Tibial artery (tissue), 4 donors: ENCODE measurements around the gene EPN3.

Experiments
- DNase-seq, 2 donors: peaks; one replicate each; pipeline ENCODE4 v3.0.0-alpha.2; 2019
- H3K27ac ChIP-seq, 2 donors: fragments of 200-600 bp; sonication (generic) in 1 of 2; 1 replicate in 1 of 2; 2 replicates in 1 of 2; pipeline ENCODE4 v1.5.1; 2018 to 2019; ENCODE audit warnings: mild to moderate bottlenecking in 1 of 2
- H3K27me3 ChIP-seq, 2 donors: fragments of 200-600 bp; sonication (generic) in 1 of 2; one replicate each; pipeline versions ENCODE4 v1.5.1 to v1.6.0; 2016 to 2019
- H3K36me3 ChIP-seq, 3 donors: fragments of 200-600 bp; sonication (generic) in 2 of 3; one replicate each; pipeline ENCODE4 v1.5.1; 2016 to 2019; ENCODE audit warnings: mild to moderate bottlenecking in 2 of 3
- H3K4me1 ChIP-seq, 4 donors: fragments of 200-600 bp; sonication (generic) in 2 of 4; 1 replicate in 3 of 4; 2 replicates in 1 of 4; pipeline ENCODE4 v1.5.1; 2016 to 2019
- H3K4me3 ChIP-seq, 2 donors: fragments of 200-600 bp; sonication (generic) in 1 of 2; 1 replicate in 1 of 2; 2 replicates in 1 of 2; pipeline ENCODE4 v1.5.1; 2018 to 2019; ENCODE audit warnings: mild to moderate bottlenecking in 2 of 2
- H3K9me3 ChIP-seq, 3 donors: fragments of 200-600 bp; sonication (generic) in 1 of 3; one replicate each; pipeline ENCODE4 v1.5.1; 2016 to 2019
- CTCF ChIP-seq, 2 experiments: fragments of 200-600 bp in 1 of 2; fragments of 450-650 bp in 1 of 2; IDR thresholded peaks; one replicate each; pipeline ENCODE4 v1.5.1; 2017 to 2019; ENCODE audit warnings: antibody characterized with exemption in 2 of 2, mild to moderate bottlenecking in 1 of 2, moderate library complexity in 1 of 2
- intact Hi-C: fragments of 100-400 bp; cut with DNase I; formaldehyde crosslinking; loops from one replicate; pipeline ENCODE4 v1.15.0; 2023; ENCODE audit warnings: low total_unique reads

EPN3 gene

GRCh38 chr17:50570528-50570927 lies 38.0 kb downstream of the EPN3 start:
- no peak for DNase-seq
- Histone ChIP-seq H3K36me3 (no peaks in the 10 kb centered on the region), H3K9me3 (no peaks in the 10 kb centered on the region), H3K27me3 (peaks cover 0 to 12% of the 10 kb centered on the region in 2 donors), H3K27ac (no peak overlapping the region), H3K4me3 (no peak overlapping the region), H3K4me1 (peaks cover 0 to 3% (median under 1%) of the 10 kb centered on the region in 4 donors)
- no peak for TF ChIP-seq CTCF (IDR thresholded peaks at IDR 0.05)
- intact Hi-C loops: no loop called here

- Histone ChIP-seq H3K27ac (no peak overlapping the region), H3K27me3 (peaks cover 0 to 6% of the 10 kb centered on the region in 2 donors), H3K4me1 (no peaks in the 10 kb centered on the region), H3K9me3 (no peaks in the 10 kb centered on the region), H3K36me3 (no peaks in the 10 kb centered on the region), H3K4me3 (no peak overlapping the region)
- DNase-seq: no peak
- no peak for TF ChIP-seq CTCF (IDR thresholded peaks at IDR 0.05)
- intact Hi-C loops: no loop called here
These were observed 39.1 kb downstream of the EPN3 start for GRCh38 chr17:50571681-50572080.

GRCh38 chr17:50572541-50572940 lies 40.0 kb downstream of the EPN3 start:
- H3K9me3 ChIP-seq: no peaks in the 10 kb centered on the region
- no peak overlapping the region for H3K4me3 ChIP-seq
- peaks cover 0 to 7% of the 10 kb centered on the region in 2 donors for H3K27me3 ChIP-seq
- H3K36me3 ChIP-seq: no peaks in the 10 kb centered on the region
- TF ChIP-seq CTCF (IDR thresholded peaks at IDR 0.05): no peak
- intact Hi-C loops: no loop called here
- DNase-seq: no peak
- no peak overlapping the region for H3K27ac ChIP-seq
- H3K4me1 ChIP-seq: no peaks in the 10 kb centered on the region

GRCh38 chr17:50573866-50574611 lies 41.5 kb downstream of the EPN3 start:
- TF ChIP-seq CTCF (IDR thresholded peaks at IDR 0.05): no peak
- intact Hi-C loops: no loop called here

GRCh38 chr17:50575581-50576210 lies 43.2 kb downstream of the EPN3 start:
- H3K4me3 ChIP-seq: no peak overlapping the region
- no peak for TF ChIP-seq CTCF (IDR thresholded peaks at IDR 0.05)
- intact Hi-C loops: no loop called here

More at GRCh38 chr17:50573866-50574611, 41.5 kb downstream of the EPN3 start:
- H3K4me1 ChIP-seq: no peaks in the 10 kb centered on the region
- H3K4me3 ChIP-seq: no peak overlapping the region
- no peaks in the 10 kb centered on the region for H3K36me3 ChIP-seq
- H3K27ac ChIP-seq: no peak overlapping the region
- DNase-seq: no peak
- H3K27me3 ChIP-seq: peaks cover 0 to 17% of the 10 kb centered on the region in 2 donors
- no peaks in the 10 kb centered on the region for H3K9me3 ChIP-seq

More at GRCh38 chr17:50575581-50576210, 43.2 kb downstream of the EPN3 start:
- H3K36me3 ChIP-seq: no peaks in the 10 kb centered on the region
- DNase-seq: no peak
- no peaks in the 10 kb centered on the region for H3K9me3 ChIP-seq
- H3K27ac ChIP-seq: no peak overlapping the region
- H3K4me1 ChIP-seq: no peaks in the 10 kb centered on the region
- H3K27me3 ChIP-seq: peaks cover 0 to 29% of the 10 kb centered on the region in 2 donors
